MM.1S (cell line): ENCODE data around the gene TMEM131.

Experiments
- DNase-seq: peaks from one replicate; pipeline ENCODE4 v3.0.0-alpha.2; 2015
- H2AFZ ChIP-seq: fragments of 300-600 bp; sonication (generic); 2 replicates; pipeline ENCODE4 v1.6.0; 2016; ENCODE audit warnings: antibody characterized with exemption, low read length
- H3F3A ChIP-seq: fragments of 300-600 bp; sonication (generic); 2 replicates; pipeline ENCODE4 v1.6.1; 2016; ENCODE audit warnings: mild to moderate bottlenecking, antibody characterized with exemption, low read length, moderate library complexity, mixed read lengths; ENCODE audit not compliant: insufficient read depth
- H3K27ac ChIP-seq: fragments of 300-600 bp; sonication (generic); 2 replicates; pipeline ENCODE4 v1.5.1; 2016; ENCODE audit warnings: mild to moderate bottlenecking, low read length
- H3K27me3 ChIP-seq: fragments of 300-600 bp; sonication (generic); replicated peaks from 2 replicates; pipeline ENCODE4 v1.6.0; 2016; ENCODE audit warnings: low read length; ENCODE audit not compliant: insufficient read depth
- H3K36me3 ChIP-seq: fragments of 300-600 bp; sonication (generic); replicated peaks from 2 replicates; pipeline ENCODE4 v1.6.1; 2016; ENCODE audit warnings: mild to moderate bottlenecking, low read length, mixed read lengths; ENCODE audit not compliant: insufficient read depth
- H3K4me1 ChIP-seq: fragments of 300-600 bp; sonication (generic); 2 replicates; pipeline ENCODE4 v1.6.1; 2016; ENCODE audit warnings: low read length, mixed read lengths
- H3K4me2 ChIP-seq: fragments of 300-600 bp; sonication (generic); 2 replicates; pipeline ENCODE4 v1.6.0; 2016; ENCODE audit warnings: low read depth, low read length
- H3K4me3 ChIP-seq: fragments of 300-600 bp; sonication (generic); 2 replicates; pipeline ENCODE4 v1.5.1; 2016; ENCODE audit warnings: low read length, mixed read lengths
- H3K79me2 ChIP-seq: fragments of 300-600 bp; sonication (generic); 2 replicates; pipeline ENCODE4 v1.6.1; 2016; ENCODE audit warnings: mixed run types, low read length, mixed read lengths
- H3K9ac ChIP-seq: fragments of 300-600 bp; sonication (generic); 2 replicates; pipeline ENCODE4 v1.6.1; 2016; ENCODE audit warnings: low read length, mixed read lengths
- H3K9me2 ChIP-seq: fragments of 300-600 bp; sonication (generic); replicated peaks from 2 replicates; pipeline ENCODE4 v1.6.1; 2016; ENCODE audit warnings: mild to moderate bottlenecking, low read length, mixed read lengths; ENCODE audit not compliant: insufficient read depth
- H3K9me3 ChIP-seq: fragments of 300-600 bp; sonication (generic); replicated peaks from 2 replicates; pipeline ENCODE4 v1.6.1; 2016; ENCODE audit warnings: mild to moderate bottlenecking, low read length, mixed read lengths; ENCODE audit not compliant: insufficient read depth
- H4K20me1 ChIP-seq: fragments of 300-600 bp; sonication (generic); 2 replicates; pipeline ENCODE4 v1.6.1; 2016; ENCODE audit warnings: mild to moderate bottlenecking, low read length, moderate library complexity, mixed read lengths; ENCODE audit not compliant: insufficient read depth
- CTCF ChIP-seq: fragments of 300-600 bp; sonication (generic); IDR thresholded peaks from 2 replicates; pipeline ENCODE4 v1.5.1; 2016; ENCODE audit warnings: antibody characterized with exemption, low read length, mixed read lengths
- EZH2 ChIP-seq: fragments of 300-600 bp; sonication (generic); optimal IDR thresholded peaks from 2 replicates; pipeline ENCODE3; 2017; ENCODE audit warnings: low read depth, mild to moderate bottlenecking, antibody characterized with exemption, low read length, mixed read lengths
- EZH2phosphoT487 ChIP-seq: fragments of 300-600 bp; sonication (generic); IDR thresholded peaks from 2 replicates; pipeline ENCODE4 v1.6.1; 2018; ENCODE audit warnings: antibody characterized with exemption, low read length

TMEM131 gene

GRCh38 chr2:97792416-97792815 lies 203.3 kb downstream of the TMEM131 start:
- TF ChIP-seq CTCF (no peak), EZH2phosphoT487 (no peak), EZH2 (no peak)
- H3K27me3 ChIP-seq = no peaks in the 10 kb centered on the region
- no peak overlapping the region for H3K27ac ChIP-seq
- H3K36me3 ChIP-seq = no peaks in the 10 kb centered on the region
- no peaks in the 10 kb centered on the region for H3K4me1 ChIP-seq
- no peaks in the 10 kb centered on the region for H4K20me1 ChIP-seq
- no peaks in the 10 kb centered on the region for H3F3A ChIP-seq
- DNase-seq = no peak
- H3K4me2 ChIP-seq = no peak overlapping the region
- no peak overlapping the region for H3K9ac ChIP-seq
- no peak overlapping the region for H2AFZ ChIP-seq
- H3K4me3 ChIP-seq = no peak overlapping the region
- no peaks in the 10 kb centered on the region for H3K9me2 ChIP-seq
- H3K9me3 ChIP-seq = no peaks in the 10 kb centered on the region
- no peaks in the 10 kb centered on the region for H3K79me2 ChIP-seq

GRCh38 chr2:97788986-97789644 lies 206.6 kb downstream of the TMEM131 start:
- H3K9ac ChIP-seq = no peak overlapping the region
- H3K27ac ChIP-seq = no peak overlapping the region
- H3K79me2 ChIP-seq = no peaks in the 10 kb centered on the region
- H3K9me3 ChIP-seq = no peaks in the 10 kb centered on the region
- no peak overlapping the region for H3K4me2 ChIP-seq
- no peaks in the 10 kb centered on the region for H3K4me1 ChIP-seq
- H4K20me1 ChIP-seq = no peaks in the 10 kb centered on the region
- H3F3A ChIP-seq = no peaks in the 10 kb centered on the region
- no peak overlapping the region for H3K4me3 ChIP-seq
- no peak overlapping the region for H2AFZ ChIP-seq
- TF ChIP-seq EZH2 (no peak), CTCF (no peak), EZH2phosphoT487 (no peak)
- DNase-seq = no peak
- H3K36me3 ChIP-seq = no peaks in the 10 kb centered on the region
- no peaks in the 10 kb centered on the region for H3K27me3 ChIP-seq
- no peaks in the 10 kb centered on the region for H3K9me2 ChIP-seq

- Histone ChIP-seq H3F3A (no peaks in the 10 kb centered on the region), H3K27me3 (no peaks in the 10 kb centered on the region), H3K9me2 (no peaks in the 10 kb centered on the region), H3K4me3 (no peak overlapping the region), H2AFZ (no peak overlapping the region), H3K27ac (no peak overlapping the region), H3K36me3 (no peaks in the 10 kb centered on the region), H3K4me2 (no peak overlapping the region), H3K9ac (no peak overlapping the region), H3K9me3 (no peaks in the 10 kb centered on the region), H3K4me1 (no peaks in the 10 kb centered on the region), H3K79me2 (no peaks in the 10 kb centered on the region), H4K20me1 (no peaks in the 10 kb centered on the region)
- TF ChIP-seq EZH2 (no peak), CTCF (no peak), EZH2phosphoT487 (no peak)
- no peak for DNase-seq
Observed at GRCh38 chr2:97785818-97786217, 209.9 kb downstream of the TMEM131 start.
